Measurements from ENCODE around the gene PDZRN3.

The PDZRN3 gene

GRCh38 chr3:73409138-73409763 lies 215.5 kb downstream of the PDZRN3 start:
- no peak for DNase-seq

- DNase-seq = no peak
Measured at GRCh38 chr3:73408634-73409033, 216.1 kb downstream of the PDZRN3 start.

- DNase-seq = no peak
Measured at GRCh38 chr3:73407577-73407976, 217.2 kb downstream of the PDZRN3 start.

DNA sequence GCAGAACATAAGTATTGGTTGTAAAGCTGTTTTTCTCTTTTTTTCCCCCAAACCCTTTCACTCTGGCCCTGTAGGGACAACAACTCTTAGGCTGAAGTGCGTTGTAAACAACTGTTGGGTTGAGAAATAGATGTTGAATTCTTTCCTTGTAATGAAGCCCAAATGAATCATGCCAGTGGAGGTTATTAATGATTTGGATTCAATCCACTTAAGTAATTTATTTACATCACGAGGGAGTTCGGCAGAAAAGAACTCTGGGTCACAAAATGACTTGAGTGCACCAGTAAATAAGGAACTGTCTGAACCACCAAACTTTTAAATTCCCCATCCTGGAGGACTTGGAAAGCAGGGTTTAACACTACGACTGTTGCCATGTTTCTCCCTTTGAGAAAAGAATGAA lies 218.9 kb downstream of the PDZRN3 start:
- no peak for DNase-seq

DNA sequence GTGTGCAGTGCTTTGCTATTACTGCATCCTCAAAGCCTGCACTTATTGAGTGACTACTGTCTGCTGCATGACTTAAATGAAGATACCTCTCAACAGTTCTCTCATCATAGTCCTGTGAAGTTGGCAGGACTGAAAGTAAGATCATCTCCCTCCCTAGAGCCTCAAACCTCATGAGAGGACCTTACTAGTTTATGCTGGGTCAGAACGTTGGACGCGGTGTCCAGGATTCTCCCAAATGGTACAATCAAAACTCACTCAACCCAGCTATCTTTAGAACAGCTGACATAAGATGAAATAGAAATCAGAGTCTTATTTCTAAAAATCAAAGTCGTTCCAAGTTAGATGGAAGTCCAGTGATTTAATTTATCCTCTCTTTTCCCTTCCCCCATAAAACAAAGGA lies 219.7 kb downstream of the PDZRN3 start:
- no peak for DNase-seq

DNA sequence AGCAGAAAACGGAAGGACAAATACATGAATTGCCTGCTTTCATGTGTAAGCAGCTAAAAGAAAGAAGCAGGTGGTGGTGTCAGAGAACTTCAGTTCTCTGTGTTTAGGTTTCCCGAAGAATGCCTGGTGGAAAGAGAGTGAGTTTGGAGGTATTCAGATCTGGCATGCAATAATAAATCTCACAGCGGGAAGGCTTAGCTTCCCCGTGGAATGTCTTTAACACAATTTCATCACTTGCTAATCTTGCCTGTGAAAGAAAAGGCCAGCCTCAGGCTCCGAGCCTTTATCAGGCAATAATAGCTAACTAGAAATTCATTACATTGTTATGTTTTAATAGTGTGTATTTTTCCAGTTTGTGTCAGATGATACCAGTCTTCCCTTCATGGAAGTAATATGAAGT lies 220.3 kb downstream of the PDZRN3 start:
- no peak for DNase-seq

GRCh38 chr3:73403444-73403843 lies 221.3 kb downstream of the PDZRN3 start:
- no peak for DNase-seq

- DNase-seq = no peak
Measured at GRCh38 chr3:73401616-73402279, 223.0 kb downstream of the PDZRN3 start.

GRCh38 chr3:73401059-73401458 lies 223.7 kb downstream of the PDZRN3 start:
- no peak for DNase-seq

- DNase-seq = no peak
Measured at GRCh38 chr3:73399666-73400253, 225.0 kb downstream of the PDZRN3 start.

DNA sequence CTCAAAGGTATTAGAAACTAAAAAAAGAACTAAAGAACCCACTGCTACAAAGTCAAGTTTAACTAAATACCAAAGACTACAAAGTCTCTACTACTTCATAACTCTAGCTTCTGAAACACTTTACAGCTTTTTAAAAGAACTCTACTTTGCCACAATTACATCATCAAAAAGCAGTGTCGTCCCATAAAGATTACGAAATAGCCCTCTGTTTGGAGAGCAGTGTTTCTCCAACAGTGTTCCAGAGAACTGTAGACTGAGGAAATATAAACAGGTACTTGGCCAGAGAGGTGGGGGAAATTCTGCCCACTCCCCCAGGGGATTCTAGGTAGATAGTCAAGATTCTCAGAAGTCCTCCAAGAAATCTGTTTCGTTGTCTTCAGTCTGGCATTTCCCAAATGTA lies 225.6 kb downstream of the PDZRN3 start:
- no peak for DNase-seq

DNA sequence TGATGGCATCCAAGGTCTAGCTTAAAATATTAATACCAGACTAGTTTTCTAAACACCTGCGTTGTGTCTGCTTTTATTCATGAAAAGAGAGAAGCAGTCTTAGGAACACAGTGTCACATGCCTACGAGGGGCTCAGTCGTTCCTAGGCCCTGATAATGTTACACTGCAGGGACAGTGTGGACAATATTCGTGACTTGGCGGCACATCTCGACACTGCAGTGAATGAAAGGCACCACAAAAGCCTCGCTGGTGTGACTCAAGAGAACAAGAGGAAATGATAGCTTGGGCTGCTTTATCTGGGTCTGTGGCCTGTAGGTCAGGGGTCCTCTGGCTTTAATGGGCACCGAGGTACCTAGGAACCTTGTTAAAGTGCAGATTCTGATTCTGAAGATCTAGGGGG lies 226.7 kb downstream of the PDZRN3 start:
- no peak for DNase-seq

DNA sequence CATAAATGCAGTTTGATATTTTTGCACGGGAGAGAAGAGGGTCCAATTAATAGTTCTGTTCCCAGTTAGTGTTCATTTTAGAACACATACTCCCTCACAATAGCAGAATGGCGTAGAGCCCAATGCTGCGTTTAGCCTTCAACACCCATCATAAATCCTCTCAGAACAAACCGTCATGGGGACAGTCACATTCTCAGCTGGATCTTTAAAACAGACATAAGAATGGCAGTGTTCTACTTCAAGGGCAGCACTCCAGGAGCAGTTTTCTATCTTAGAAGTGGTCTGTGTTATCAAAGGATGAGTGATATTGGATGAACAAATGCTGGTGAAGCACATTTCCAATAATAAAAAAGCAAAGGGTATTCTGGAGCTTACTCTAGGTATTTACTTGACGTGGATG lies 230.5 kb downstream of the PDZRN3 start:
- DNase-seq = no peak

GRCh38 chr3:73393005-73393404 lies 231.7 kb downstream of the PDZRN3 start:
- DNase-seq = no peak

DNA sequence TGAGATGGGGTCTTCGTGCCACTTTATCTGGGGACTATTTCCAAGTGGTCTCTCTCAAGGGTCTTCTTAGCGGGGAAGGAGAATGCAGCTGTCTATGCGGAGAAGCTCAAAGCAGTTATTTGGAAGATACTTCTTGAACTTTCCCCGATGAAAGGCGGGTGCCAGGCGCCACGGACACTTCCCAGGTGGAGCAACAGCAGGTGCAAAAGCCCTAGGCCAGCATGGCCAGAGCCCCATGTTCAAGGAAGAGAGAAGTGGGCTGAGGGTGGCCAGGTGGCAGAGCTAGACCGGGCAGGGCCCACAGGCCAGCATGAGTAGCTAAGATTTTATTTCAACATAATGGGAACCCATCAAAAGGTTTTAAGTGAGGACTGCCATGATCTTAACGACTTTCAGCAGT lies 232.8 kb downstream of the PDZRN3 start:
- DNase-seq = no peak

DNA sequence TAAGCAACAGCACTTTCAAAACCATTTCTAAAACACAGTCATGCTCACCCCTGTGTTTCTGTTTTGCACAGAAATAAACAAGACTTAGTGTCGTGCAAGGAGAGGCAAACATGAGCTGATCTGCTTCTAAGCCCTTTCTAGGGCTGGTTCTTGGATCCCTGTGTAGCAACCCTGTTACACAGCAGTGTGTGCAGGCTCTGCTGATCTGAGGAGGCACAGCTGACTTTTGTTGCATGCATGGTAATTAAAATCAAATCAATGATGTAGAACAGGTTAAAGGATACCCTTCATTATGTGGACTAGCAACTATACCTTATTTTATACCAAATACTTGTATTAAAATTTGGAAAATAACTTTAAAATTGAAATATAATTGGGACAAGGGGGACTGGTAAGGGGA lies 234.8 kb downstream of the PDZRN3 start:
- DNase-seq = no peak

DNA sequence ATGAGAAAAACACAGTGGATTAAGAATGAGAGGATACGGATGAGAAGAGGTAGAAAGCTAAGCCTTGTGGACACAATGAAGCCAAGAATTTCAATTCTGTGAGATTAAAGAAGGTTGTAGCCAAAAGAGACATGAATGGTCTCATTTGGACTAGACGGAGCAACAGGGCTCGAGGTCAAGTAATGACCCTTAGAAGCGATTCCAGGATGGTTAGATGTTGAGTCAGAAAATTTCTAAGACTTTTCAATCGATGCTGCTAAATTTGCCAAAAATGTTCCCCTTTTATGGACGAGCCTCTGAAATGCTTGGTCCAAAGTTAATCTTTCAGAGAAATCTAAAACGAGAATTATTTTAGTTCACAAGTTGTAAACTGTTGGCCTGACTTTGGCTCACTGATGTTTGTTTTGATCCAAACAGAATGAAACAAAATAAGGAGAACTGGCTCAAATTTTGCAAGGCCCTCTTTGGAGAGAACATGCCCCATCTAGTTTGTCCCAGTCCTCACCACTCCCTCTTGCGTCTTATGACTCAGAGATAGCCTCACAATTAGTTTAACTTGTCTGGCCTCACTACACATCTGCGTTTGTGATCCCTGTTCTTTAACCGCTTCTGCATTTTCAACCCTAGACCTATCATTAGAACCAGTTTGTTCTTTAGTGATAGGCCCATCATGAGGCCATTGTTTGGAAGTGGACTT lies 235.5 kb downstream of the PDZRN3 start:
- no peak for DNase-seq

DNA sequence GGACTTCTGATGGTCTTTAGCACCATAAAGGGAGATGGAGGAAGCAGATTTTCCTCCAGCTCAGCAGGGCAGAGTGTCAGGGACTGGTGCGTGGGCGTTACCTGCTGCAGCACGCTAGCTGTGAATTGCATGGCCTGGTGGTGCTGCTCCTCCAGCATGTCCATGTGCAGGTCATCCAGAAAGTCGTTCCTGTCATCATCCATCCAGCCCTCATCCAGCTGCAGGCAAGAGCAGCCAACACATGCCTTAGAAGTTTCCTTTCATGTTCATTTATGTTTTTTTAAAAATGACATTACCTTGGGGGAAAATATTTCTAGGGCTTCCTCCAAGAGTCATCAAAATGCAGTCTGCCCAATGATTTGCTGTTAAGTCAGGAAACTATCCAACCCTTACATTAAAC lies 239.2 kb downstream of the PDZRN3 start:
- DNase-seq = no peak

GRCh38 chr3:73384091-73384906 lies 240.4 kb downstream of the PDZRN3 start:
- no peak for DNase-seq

GRCh38 chr3:73383470-73384049 lies 241.2 kb downstream of the PDZRN3 start:
- DNase-seq = no peak

DNA sequence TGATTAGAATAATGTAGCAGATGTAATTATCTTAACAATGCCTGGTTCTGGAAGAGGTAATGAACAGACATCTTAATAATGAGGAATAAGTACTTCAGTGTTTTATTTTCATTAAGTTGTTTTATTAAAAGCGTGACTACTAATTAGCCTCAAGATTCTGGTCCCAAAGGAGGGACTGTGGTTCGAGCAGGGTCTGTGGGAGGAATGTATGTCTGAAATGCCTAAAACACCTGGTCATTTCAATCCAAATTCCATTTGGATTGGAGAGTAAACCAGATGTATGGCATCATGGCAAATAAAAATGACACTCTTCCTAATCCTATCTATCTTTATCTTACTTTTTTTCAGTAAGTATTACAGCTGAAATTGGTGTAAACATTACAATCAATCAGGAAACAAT lies 243.2 kb downstream of the PDZRN3 start:
- DNase-seq = no peak

GRCh38 chr3:73380735-73381532 lies 243.8 kb downstream of the PDZRN3 start:
- DNase-seq = no peak
